ENCODE data around the gene HPDL.

The HPDL gene

GRCh38 chr1:45299981-45300668 is 26.6 kb upstream of the HPDL start:
- DNase-seq (ENCODE audit: low read depth), result peak; percentile 41
- H3K4me3 ChIP-seq (ENCODE audit: control insufficient read depth, low read depth, low read length), result no peak overlapping the region
- peak; percentile 73 for TF ChIP-seq CTCF (IDR thresholded peaks at IDR 0.05; ENCODE audit: control insufficient read depth, insufficient read depth, low read depth, low read length, missing control alignments)

GRCh38 chr1:45300669-45300997 is 26.1 kb upstream of the HPDL start:
- no peak for DNase-seq (ENCODE audit: low read depth)
- no peak for TF ChIP-seq CTCF (IDR thresholded peaks at IDR 0.05; ENCODE audit: control insufficient read depth, insufficient read depth, low read depth, low read length, missing control alignments)
- no peak overlapping the region for H3K4me3 ChIP-seq (ENCODE audit: control insufficient read depth, low read depth, low read length)

- peak overlapping the region; percentile 59 for H3K4me3 ChIP-seq (ENCODE audit: control insufficient read depth, low read depth, low read length)
- no peak for DNase-seq (ENCODE audit: low read depth)
- TF ChIP-seq CTCF (IDR thresholded peaks at IDR 0.05; ENCODE audit: control insufficient read depth, insufficient read depth, low read depth, low read length, missing control alignments), result no peak
These were observed 24.1 kb upstream of the HPDL start for GRCh38 chr1:45302505-45303150.

GRCh38 chr1:45303520-45304310 is 23.0 kb upstream of the HPDL start:
- TF ChIP-seq CTCF (IDR thresholded peaks at IDR 0.05; ENCODE audit: control insufficient read depth, insufficient read depth, low read depth, low read length, missing control alignments), result peak; percentile 63
- peak overlapping the region; percentile 62 for H3K4me3 ChIP-seq (ENCODE audit: control insufficient read depth, low read depth, low read length)
- DNase-seq (ENCODE audit: low read depth), result peak; percentile 87

- peak overlapping the region; percentile 62 for H3K4me3 ChIP-seq (ENCODE audit: control insufficient read depth, low read depth, low read length)
- TF ChIP-seq CTCF (IDR thresholded peaks at IDR 0.05; ENCODE audit: control insufficient read depth, insufficient read depth, low read depth, low read length, missing control alignments), result no peak
- DNase-seq (ENCODE audit: low read depth), result no peak
These were observed 22.2 kb upstream of the HPDL start for GRCh38 chr1:45304311-45305081.

GRCh38 chr1:45305231-45305630 is 21.5 kb upstream of the HPDL start:
- DNase-seq (ENCODE audit: low read depth), result no peak
- no peak for TF ChIP-seq CTCF (IDR thresholded peaks at IDR 0.05; ENCODE audit: control insufficient read depth, insufficient read depth, low read depth, low read length, missing control alignments)
- H3K4me3 ChIP-seq (ENCODE audit: control insufficient read depth, low read depth, low read length), result no peak overlapping the region

Measured in AG09309 (cell line).